ENCODE data around the gene AZI2. TPM values are rescaled to one million over a fixed set of nuclear protein-coding genes. Genes with fewer than 3 reads are reported as not detected.

Gene AZI2
- total RNA-seq (2021), result 86.7 and 106 TPM in 2 replicates
- Bru-seq, nascent RNA, result percentile 90 among the genes with signal in this experiment
- percentile 81 among the genes with signal in this experiment for BruChase-seq, experiment 1, labeled RNA remaining after a 2-hour chase
- BruChase-seq, experiment 2, labeled RNA remaining after a 6-hour chase, result percentile 83 among the genes with signal in this experiment
- long read RNA-seq, full-length matches to known transcripts, result 77 of 141 reads
- long read RNA-seq, partial matches to known transcripts, result 55 of 141 reads
- long read RNA-seq, other reads (novel, unspliced or antisense), result 9 of 141 reads

DNA sequence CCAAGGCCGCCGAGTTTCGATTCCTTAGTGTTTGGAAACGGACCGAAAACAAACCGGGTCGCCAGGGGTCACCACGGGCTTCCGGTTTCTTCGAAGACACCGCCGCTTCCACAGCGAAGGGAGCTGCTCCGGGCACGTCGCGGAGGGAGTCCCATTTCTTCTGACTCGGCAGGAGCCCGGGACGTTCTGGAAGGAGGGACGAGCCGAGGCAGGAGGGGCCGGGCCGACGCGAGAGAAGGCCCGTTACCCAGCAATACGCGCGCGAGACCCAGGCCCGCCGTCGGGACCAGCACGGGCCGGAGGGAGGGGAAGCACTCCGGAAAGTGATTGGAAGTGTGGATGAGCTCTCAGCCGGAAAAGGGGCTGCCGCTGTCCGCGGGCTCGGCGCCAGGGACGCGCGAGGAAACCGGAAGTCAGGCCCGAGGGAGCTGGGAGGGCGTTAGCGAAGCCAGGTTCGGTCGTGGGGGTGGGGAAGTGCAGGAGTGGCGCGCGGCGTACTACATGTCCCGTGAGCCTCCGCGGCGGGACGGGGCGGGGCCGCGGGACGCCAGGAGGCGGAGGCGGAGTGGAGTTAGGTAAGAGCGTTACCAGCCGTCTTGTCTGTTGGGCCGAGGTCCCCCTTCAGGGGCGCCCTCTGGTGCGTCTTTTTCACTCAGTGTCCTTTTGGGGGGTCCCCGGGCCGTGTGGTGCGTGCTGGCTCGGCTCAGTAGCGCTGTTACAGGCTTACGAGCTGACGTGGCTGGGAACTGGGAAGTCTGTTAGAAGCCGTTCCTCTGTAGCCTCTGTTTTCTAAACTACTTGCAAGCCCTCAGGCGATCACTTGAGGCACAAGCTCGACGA is at the start of gene AZI2, which contains the start of gene ZCWPW2:
AZI2 (minus strand) TSS at position 196 of the 840 bp plus-strand sequence. CDS start 8,207 bp downstream, outside the sequence.
ZCWPW2 (plus strand) TSS at position 93 of the 840 bp plus-strand sequence. CDS start 64,348 bp downstream, outside the sequence.
- TF ChIP-seq, protein P1, sequence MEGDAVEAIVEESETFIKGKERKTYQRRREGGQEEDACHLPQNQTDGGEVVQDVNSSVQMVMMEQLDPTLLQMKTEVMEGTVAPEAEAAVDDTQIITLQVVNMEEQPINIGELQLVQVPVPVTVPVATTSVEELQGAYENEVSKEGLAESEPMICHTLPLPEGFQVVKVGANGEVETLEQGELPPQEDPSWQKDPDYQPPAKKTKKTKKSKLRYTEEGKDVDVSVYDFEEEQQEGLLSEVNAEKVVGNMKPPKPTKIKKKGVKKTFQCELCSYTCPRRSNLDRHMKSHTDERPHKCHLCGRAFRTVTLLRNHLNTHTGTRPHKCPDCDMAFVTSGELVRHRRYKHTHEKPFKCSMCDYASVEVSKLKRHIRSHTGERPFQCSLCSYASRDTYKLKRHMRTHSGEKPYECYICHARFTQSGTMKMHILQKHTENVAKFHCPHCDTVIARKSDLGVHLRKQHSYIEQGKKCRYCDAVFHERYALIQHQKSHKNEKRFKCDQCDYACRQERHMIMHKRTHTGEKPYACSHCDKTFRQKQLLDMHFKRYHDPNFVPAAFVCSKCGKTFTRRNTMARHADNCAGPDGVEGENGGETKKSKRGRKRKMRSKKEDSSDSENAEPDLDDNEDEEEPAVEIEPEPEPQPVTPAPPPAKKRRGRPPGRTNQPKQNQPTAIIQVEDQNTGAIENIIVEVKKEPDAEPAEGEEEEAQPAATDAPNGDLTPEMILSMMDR (conservative IDR thresholded peaks at IDR 0.05; ENCODE audit: low read depth, low read length), result no peak; the same call in 1 of the 2 replicates
- TF ChIP-seq EZH2 (IDR thresholded peaks at IDR 0.05; ENCODE audit: borderline replicate concordance, low read depth, low read length, poor library complexity, severe bottlenecking), result no peak
- CTCF ChIA-PET, result interaction anchor here (0.6 to 1.0 kb wide), 2 partner anchors 319 to 512 kb away, joined by 3 to 4 read pairs; no protein-coding TSS in a partner anchor
- intact Hi-C loops (cut with micrococcal nuclease; ENCODE audit: unreplicated experiment), result loop anchor here (10.0 kb wide), 1 partner anchor 104 kb away; the partner anchor contains the start of gene CMC1
- POLR2A ChIA-PET (ENCODE audit: low non-redundant PET), result interaction anchor here (1.0 kb wide), 1 partner anchor 11 kb away, joined by 3 read pairs; no protein-coding TSS in a partner anchor
- peak; percentile 98 for DNase-seq (ENCODE audit: low spot score)
- H3K4me3 ChIP-seq (ENCODE audit: low read depth, low read length, poor library complexity, severe bottlenecking), result peak within 1 kb of the TSS; percentile 66
- H3K4me1 ChIP-seq (ENCODE audit: insufficient read depth, low read length, poor library complexity, severe bottlenecking), result peaks cover 26% of the 10 kb centered on the region
- no peaks in the 10 kb centered on the region for H3K9me3 ChIP-seq (ENCODE audit: low read depth, low read length, poor library complexity, severe bottlenecking)
- no peaks in the 10 kb centered on the region for H3K36me3 ChIP-seq (ENCODE audit: insufficient read depth, low read length, poor library complexity, severe bottlenecking)
- no TSS peak for BruUV-seq (replicated peaks)
- no peaks in the 10 kb centered on the region for H3K27me3 ChIP-seq (replicated peaks; ENCODE audit: insufficient read depth, low read depth, low read length, poor library complexity)
- peak within 1 kb of the TSS; percentile 95 for H3K27ac ChIP-seq (ENCODE audit: low read depth, low read length, poor library complexity, severe bottlenecking)

GRCh38 chr3:28388978-28389377 is 40.4 kb upstream of the AZI2 start:
- Histone ChIP-seq H3K36me3 (ENCODE audit: insufficient read depth, low read length, poor library complexity, severe bottlenecking) (no peaks in the 10 kb centered on the region), H3K4me1 (ENCODE audit: insufficient read depth, low read length, poor library complexity, severe bottlenecking) (no peaks in the 10 kb centered on the region), H3K4me3 (ENCODE audit: low read depth, low read length, poor library complexity, severe bottlenecking) (no peak overlapping the region), H3K27me3 (replicated peaks; ENCODE audit: insufficient read depth, low read depth, low read length, poor library complexity) (no peaks in the 10 kb centered on the region), H3K27ac (ENCODE audit: low read depth, low read length, poor library complexity, severe bottlenecking) (no peak overlapping the region), H3K9me3 (ENCODE audit: low read depth, low read length, poor library complexity, severe bottlenecking) (no peaks in the 10 kb centered on the region)
- intact Hi-C loops (cut with micrococcal nuclease; ENCODE audit: unreplicated experiment), result no loop called here
- CTCF ChIA-PET, result no interaction called here
- BruUV-seq (replicated peaks), result no TSS peak
- DNase-seq (ENCODE audit: low spot score), result no peak
- TF ChIP-seq, protein P1 (conservative IDR thresholded peaks at IDR 0.05; ENCODE audit: low read depth, low read length), result no peak
- TF ChIP-seq EZH2 (IDR thresholded peaks at IDR 0.05; ENCODE audit: borderline replicate concordance, low read depth, low read length, poor library complexity, severe bottlenecking), result no peak
- POLR2A ChIA-PET (ENCODE audit: low non-redundant PET), result no interaction called here

DNA sequence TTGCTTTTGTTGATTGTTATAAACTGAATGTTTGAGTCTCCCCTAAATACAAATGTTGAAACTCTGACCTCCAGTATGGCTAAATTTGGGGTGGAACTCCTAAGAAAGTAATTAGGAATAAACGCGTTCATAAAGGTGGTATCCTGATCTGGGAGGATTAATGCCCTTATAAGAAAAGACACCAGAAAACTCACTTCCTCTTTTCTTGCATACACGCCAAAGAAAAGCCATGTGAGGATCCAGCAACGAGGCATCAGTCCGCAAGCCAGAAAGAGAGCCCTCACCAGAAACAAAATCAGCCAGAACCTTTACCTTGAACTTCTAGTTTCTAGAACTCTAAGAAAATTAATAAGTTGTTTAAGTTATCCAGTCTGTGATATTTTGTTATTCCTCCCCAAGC is 37.4 kb upstream of the AZI2 start:
- ChIA-PET CTCF (no interaction called here), POLR2A (ENCODE audit: low non-redundant PET) (no interaction called here)
- BruUV-seq (replicated peaks), result no TSS peak
- intact Hi-C loops (cut with micrococcal nuclease; ENCODE audit: unreplicated experiment), result no loop called here
- Histone ChIP-seq H3K4me1 (ENCODE audit: insufficient read depth, low read length, poor library complexity, severe bottlenecking) (no peaks in the 10 kb centered on the region), H3K4me3 (ENCODE audit: low read depth, low read length, poor library complexity, severe bottlenecking) (no peak overlapping the region), H3K36me3 (ENCODE audit: insufficient read depth, low read length, poor library complexity, severe bottlenecking) (no peaks in the 10 kb centered on the region), H3K9me3 (ENCODE audit: low read depth, low read length, poor library complexity, severe bottlenecking) (no peaks in the 10 kb centered on the region), H3K27me3 (replicated peaks; ENCODE audit: insufficient read depth, low read depth, low read length, poor library complexity) (no peaks in the 10 kb centered on the region), H3K27ac (ENCODE audit: low read depth, low read length, poor library complexity, severe bottlenecking) (no peak overlapping the region)
- TF ChIP-seq, protein P1 (conservative IDR thresholded peaks at IDR 0.05; ENCODE audit: low read depth, low read length), result no peak
- TF ChIP-seq EZH2 (IDR thresholded peaks at IDR 0.05; ENCODE audit: borderline replicate concordance, low read depth, low read length, poor library complexity, severe bottlenecking), result no peak
- no peak for DNase-seq (ENCODE audit: low spot score)
